ENCODE data around the gene TMEM131L.
"Not testable (repeated sequence)": the region's sequence is repeated elsewhere in the genome, so short reads cannot be mapped to it uniquely, and the experiment has no call there.

TMEM131L gene

GRCh38 chr4:153638011-153638410, 171.9 kb downstream of the TMEM131L start:
- no peak for DNase-seq

DNA sequence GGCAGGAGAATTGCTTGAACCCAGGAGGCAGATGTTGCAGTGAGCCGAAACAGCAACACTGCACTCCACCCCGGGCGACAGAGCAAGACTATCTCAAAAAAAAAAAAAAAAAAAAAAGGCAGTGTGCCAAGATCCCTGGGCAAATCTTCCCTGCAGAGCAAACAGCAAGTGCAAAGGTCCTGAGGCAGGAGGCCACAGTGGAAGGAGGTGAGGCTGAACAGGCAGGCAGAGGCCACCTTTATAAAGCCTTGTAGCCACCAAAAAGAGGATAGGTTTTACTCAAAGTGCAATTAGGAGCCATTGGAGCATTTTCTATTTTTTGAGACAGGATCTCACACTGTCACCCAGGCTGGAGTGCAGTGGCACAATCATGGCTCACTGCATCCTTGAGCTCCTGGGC, 172.8 kb downstream of the TMEM131L start:
- DNase-seq = no peak

DNA sequence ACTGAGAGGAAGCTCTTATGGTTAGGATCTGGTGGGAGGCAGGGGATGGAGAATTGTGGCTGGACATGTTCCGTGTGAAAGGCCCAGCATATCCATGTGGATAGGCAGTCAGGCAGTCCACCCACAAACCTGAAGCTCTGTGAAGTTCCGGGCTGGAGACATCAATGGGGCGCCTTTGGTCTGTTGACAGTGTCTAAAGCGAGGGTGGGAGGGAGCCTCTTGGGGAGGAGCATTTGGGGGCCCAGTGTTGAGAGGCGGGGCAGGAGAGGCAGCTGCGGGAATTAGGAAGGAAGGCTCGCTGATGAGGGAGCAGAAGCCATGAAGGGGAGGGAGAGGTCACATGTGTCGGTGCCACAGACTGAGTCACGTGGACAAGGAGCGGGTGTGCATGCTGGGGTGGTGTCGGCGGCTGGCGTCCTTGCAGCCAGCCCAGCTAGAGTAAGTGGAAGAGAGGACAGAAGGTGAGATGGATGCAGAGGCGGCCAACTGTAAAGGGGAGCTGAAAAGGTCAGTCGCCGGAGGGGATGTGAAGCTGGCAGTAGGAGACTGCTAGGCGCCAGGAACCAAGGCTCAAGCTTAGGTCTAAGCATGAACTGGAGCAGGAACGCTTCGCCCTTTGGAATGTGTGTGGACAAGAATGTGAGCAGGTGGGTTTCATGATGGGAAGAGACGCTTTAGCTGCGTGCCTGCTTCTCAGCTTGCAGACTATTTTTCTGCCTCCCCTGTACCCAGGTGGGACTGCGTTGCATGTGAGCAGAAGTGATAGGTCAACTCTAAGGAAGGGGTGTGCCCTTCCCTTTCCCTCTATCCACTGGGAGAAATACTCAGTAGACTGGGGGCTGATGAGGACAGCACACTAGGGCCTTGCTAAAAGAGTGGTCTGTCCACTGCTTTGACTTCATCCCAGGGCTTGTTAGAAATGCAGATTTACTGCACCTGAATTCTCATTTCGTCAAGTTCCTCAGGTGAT, 174.0 kb downstream of the TMEM131L start:
- DNase-seq = no peak

DNA sequence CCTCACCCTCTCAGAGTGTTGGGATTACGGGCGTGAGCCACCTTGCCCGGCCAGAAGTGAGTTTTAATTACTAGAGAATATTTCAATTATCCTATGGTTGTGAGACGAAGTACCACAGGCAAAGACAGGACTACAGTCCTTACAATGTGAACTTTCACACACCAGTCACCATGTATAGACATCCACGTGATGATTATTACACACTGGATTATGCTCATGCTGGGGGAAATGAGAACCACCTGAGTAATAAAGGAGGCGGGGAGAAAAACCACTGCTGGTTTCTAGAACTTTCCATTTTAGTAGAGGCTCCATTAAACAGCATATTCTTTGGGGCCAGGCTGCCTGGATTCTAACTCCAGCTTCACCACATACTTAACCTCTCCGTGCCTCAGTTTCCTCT, 175.4 kb downstream of the TMEM131L start:
- DNase-seq = no peak

DNA sequence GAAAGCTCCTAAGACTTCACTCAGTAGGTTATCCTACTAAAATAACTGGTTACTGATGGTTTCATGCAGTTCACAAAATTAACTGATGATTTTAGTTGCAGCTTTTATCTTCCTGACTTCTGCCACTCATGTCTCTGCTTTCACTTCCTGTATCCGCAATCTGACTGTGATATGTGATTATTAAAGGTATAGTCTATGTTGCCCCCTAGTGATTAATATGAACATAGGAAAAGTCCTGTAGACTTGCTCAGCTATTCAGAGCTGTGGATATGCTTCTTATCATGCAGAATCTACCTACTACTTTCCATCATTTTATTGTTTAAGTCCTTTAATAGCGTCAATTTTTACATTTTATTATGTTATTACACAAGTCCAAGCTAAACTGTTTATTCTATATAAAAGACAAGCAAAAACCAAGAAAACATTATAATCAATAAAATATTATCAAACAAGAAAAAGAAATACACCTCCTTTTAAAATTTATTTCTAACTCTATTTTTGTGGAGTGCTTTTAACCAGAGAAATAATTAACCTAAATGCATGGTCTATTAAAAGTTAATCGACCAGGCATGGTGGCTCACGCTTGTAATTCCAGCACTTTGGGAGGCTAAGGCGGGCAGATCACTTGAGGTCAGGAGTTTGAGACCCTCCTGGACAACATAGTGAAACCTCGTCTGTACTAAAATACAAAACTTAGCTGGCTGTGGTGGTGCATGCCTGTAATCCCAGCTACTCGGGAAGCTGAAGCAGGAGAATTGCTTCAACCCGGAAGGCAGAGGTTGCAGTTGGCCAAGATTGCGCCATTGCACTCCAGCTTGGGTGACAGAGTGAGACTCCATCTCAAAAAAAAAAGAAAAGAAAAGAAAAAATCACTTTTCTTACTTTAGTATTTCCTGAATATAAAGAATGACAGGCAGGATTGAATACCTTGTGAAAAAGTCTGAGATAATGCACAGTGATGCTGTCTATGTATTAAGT, 177.5 kb downstream of the TMEM131L start:
- peak; percentile 57 for DNase-seq

GRCh38 chr4:153645183-153645582, 179.0 kb downstream of the TMEM131L start:
- DNase-seq = no peak

DNA sequence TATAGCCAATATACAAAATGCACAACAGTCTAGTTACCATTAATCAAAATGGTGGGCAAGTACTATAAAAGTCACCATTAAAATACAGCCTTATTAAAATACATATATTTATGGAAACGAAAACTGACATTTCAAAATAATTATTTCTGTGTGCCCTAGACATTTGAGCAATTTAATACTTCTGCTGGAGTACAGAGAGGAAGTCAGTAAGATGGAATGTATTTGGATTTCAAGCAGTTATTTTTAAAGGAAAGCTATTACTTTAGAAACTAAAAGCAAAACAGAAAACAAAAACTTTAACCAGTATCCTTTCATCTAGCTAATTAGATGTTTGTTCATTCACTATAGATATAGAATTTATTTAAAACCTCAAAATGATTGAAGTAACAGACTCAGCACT, 180.1 kb downstream of the TMEM131L start:
- DNase-seq = no peak

- no peak for DNase-seq
Observed at GRCh38 chr4:153646978-153647377, 180.8 kb downstream of the TMEM131L start.

- no peak for DNase-seq
Observed at GRCh38 chr4:153647975-153648374, 181.8 kb downstream of the TMEM131L start.

DNA sequence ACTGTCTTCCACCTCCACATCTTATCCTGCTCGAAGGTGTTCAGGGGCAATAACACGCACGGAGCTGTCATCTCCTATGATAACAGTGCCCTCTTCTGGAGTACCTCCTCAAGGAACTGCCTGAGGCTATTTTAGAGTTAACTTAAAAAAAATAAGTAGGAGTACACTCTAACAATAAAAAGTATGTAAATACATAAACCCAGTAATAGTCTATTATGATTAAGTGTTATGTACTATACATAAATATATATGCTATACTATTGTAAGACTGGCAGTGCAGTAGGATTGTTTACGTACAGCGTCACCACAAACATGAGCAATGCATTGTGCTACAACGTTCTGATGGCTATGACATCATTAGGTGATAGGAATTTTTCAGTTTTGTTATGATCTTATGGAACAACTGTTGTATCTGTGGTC, 183.4 kb downstream of the TMEM131L start:
- DNase-seq = no peak

- no peak for DNase-seq
Observed at GRCh38 chr4:153651116-153651515, 185.0 kb downstream of the TMEM131L start.

- DNase-seq = no peak
Observed at GRCh38 chr4:153651587-153651986, 185.4 kb downstream of the TMEM131L start.

- no peak for DNase-seq
Observed at GRCh38 chr4:153652051-153652784, 186.1 kb downstream of the TMEM131L start.

- no peak for DNase-seq
Observed at GRCh38 chr4:153655002-153655541, 188.9 kb downstream of the TMEM131L start.

GRCh38 chr4:153655928-153656327, 189.8 kb downstream of the TMEM131L start:
- no peak for DNase-seq

GRCh38 chr4:153661215-153661822, 195.2 kb downstream of the TMEM131L start:
- no peak for DNase-seq

DNA sequence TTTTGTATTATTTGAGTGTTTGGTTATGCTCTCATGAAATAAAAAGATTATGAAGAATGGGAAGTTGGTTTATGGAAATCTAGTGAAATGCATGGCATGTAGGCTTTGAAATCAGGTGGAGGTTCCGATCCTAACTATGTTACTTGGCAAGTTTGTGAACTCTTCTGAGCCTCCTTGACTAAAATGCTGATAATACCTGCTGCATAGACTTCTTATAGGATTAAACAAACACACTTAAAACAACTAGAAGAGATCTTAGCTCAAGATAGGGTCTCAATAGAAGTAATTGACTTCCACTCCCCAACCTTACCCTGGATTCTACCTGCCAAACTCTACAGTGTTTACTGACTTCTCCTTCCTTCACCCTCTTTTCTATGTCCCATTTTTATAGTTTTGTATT, 195.7 kb downstream of the TMEM131L start:
- DNase-seq = no peak

- DNase-seq = no peak
Observed at GRCh38 chr4:153663667-153664066, 197.5 kb downstream of the TMEM131L start.

DNA sequence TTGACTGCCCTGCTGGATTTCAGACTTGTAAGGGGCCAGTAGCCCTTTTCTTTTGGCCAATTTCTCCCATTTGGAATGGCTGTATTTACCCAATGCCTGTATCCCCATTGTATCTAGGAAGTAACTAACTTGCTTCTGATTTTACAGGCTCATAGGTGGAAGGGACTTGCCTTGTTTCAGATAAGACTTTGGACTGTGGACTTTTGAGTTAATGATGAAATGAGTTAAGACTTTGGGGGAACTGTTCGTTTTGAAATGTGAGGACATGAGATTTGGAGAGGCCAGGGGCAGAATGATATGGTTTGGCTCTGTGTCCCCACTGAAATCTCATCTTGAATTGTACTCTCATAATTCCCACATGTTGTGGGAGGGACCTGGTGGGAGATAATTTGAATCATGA, 200.3 kb downstream of the TMEM131L start:
- DNase-seq = not testable (repeated sequence)

DNA sequence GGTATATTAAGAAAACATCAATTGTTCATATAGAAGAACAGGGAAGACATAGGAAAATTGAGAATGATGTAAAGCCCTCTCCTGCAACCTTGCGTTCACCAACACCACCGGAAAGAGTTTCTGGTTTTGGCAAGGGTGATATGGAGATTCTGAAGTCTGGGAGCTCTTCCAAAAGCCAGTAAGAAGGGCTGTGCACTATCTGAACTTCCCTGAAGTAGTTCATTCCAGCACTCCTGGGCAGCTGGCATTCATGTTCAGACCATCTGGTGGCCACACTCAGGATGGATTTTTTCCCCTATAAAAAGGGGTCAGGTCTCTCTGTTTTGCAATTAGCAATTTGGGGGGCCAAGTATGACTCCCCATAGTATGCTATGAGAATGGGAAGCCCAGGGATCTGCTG, 202.5 kb downstream of the TMEM131L start:
- no peak for DNase-seq

DNA sequence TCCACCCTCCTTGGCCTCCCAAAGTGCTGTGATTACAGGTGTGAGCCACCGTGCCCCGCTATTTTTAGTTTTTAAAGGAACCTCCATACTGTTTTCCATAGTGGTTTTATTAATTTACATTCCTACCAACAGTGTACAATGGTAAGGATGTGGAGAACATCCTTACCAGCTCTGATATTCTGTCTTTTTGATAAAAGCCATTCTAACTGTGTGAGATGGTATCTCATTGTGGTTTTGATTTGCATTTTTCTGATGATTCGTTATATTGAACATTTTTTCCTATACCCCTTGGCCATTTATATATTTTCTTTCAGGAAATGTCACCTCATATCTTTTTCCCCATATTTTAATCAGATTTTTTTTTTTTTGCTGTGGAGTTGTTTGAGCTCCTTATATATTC, 203.7 kb downstream of the TMEM131L start:
- DNase-seq = no peak

- no peak for DNase-seq
Observed at GRCh38 chr4:153676486-153676885, 210.3 kb downstream of the TMEM131L start.

All from NCI-H146 (cell line).